ENCODE data around the gene DYRK1A.

DYRK1A gene

DNA sequence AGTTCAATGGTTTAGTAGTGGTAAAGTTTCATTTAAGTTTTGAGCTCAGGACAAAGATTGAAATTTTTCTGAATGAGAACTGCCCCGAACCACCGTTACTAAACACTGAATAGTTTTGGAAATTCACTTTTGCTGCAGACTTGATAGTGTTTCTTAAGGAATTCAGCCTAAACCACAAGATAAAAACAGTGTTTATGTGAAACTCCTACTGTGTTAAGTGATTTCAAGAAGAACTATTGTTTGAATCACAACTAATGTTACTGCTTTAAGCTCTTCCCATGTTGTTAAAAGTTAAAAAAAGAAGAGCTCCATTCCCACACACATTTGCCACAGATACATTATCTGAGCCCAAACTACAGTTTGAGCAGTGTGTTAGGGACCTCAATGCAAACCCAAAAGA, 159.2 kb downstream of the DYRK1A start:
- Histone ChIP-seq H3K79me2 (no peaks in the 10 kb centered on the region), H3K9ac (no peak overlapping the region), H3K27ac (no peak overlapping the region), H3K4me3 (ENCODE audit: low read depth, low read length) (no peak overlapping the region), H2AFZ (no peak overlapping the region), H3K9me3 (ENCODE audit: control insufficient read depth, low read length) (no peaks in the 10 kb centered on the region), H3K27me3 (ENCODE audit: control insufficient read depth, insufficient read depth, low read length) (no peaks in the 10 kb centered on the region), H3K4me2 (ENCODE audit: low read length) (no peak overlapping the region), H3K36me3 (ENCODE audit: control insufficient read depth, insufficient read depth, low read length) (no peaks in the 10 kb centered on the region), H3K4me1 (no peaks in the 10 kb centered on the region)
- TF ChIP-seq, protein P1, sequence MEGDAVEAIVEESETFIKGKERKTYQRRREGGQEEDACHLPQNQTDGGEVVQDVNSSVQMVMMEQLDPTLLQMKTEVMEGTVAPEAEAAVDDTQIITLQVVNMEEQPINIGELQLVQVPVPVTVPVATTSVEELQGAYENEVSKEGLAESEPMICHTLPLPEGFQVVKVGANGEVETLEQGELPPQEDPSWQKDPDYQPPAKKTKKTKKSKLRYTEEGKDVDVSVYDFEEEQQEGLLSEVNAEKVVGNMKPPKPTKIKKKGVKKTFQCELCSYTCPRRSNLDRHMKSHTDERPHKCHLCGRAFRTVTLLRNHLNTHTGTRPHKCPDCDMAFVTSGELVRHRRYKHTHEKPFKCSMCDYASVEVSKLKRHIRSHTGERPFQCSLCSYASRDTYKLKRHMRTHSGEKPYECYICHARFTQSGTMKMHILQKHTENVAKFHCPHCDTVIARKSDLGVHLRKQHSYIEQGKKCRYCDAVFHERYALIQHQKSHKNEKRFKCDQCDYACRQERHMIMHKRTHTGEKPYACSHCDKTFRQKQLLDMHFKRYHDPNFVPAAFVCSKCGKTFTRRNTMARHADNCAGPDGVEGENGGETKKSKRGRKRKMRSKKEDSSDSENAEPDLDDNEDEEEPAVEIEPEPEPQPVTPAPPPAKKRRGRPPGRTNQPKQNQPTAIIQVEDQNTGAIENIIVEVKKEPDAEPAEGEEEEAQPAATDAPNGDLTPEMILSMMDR (IDR thresholded peaks at IDR 0.05): no peak

DNA sequence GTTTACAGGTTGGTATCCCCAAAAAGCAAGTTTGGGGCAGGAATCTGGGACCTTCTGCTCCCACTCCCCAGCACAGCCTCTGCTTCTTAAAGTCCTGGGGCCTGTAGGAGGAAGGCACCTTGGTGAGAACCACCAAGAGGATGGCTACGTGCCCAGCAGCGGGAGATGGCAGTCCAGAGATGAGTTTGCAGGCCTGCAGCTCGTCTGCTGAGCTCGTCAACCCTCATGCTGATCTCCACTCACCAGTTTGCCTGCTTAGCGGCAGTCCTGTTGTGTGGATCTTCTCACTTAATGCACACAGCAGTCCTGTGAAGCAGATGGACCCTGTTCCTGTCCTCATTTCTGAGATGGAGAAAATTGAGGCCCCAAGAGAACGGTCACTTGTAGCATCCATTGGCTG, 160.5 kb downstream of the DYRK1A start:
- Histone ChIP-seq H3K27me3 (ENCODE audit: control insufficient read depth, insufficient read depth, low read length) (no peaks in the 10 kb centered on the region), H3K4me2 (ENCODE audit: low read length) (no peak overlapping the region), H3K9ac (no peak overlapping the region), H2AFZ (no peak overlapping the region), H3K36me3 (ENCODE audit: control insufficient read depth, insufficient read depth, low read length) (no peaks in the 10 kb centered on the region), H3K27ac (no peak overlapping the region), H3K79me2 (no peaks in the 10 kb centered on the region), H3K9me3 (ENCODE audit: control insufficient read depth, low read length) (no peaks in the 10 kb centered on the region), H3K4me1 (no peaks in the 10 kb centered on the region), H3K4me3 (ENCODE audit: low read depth, low read length) (no peak overlapping the region)
- TF ChIP-seq, protein P1 (IDR thresholded peaks at IDR 0.05): no peak

DNA sequence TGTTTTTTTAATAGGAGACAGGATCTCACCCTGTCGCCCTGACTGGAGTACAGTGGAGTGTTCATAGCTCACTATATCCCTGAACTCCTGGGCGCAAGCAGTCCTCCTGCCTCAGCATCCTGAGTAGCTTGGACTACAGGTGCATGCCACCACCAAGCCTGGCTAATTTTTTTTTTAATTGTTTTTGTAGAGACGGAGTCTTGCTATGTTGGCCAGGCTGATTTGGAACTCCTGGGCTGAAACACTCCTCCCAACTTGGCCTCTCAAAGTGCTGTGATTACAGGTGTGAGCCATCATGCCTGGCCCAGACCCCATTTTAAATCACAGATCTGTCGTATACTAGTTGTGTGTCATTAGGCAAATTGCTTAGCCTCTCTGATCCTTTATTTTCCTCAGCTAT, 161.1 kb downstream of the DYRK1A start:
- TF ChIP-seq, protein P1 (IDR thresholded peaks at IDR 0.05): no peak
- H3K27ac ChIP-seq: no peak overlapping the region
- no peak overlapping the region for H3K4me2 ChIP-seq (ENCODE audit: low read length)
- H3K27me3 ChIP-seq (ENCODE audit: control insufficient read depth, insufficient read depth, low read length): no peaks in the 10 kb centered on the region
- no peak overlapping the region for H3K9ac ChIP-seq
- H3K36me3 ChIP-seq (ENCODE audit: control insufficient read depth, insufficient read depth, low read length): no peaks in the 10 kb centered on the region
- H2AFZ ChIP-seq: no peak overlapping the region
- no peak overlapping the region for H3K4me3 ChIP-seq (ENCODE audit: low read depth, low read length)
- no peaks in the 10 kb centered on the region for H3K79me2 ChIP-seq
- no peaks in the 10 kb centered on the region for H3K9me3 ChIP-seq (ENCODE audit: control insufficient read depth, low read length)
- H3K4me1 ChIP-seq: no peaks in the 10 kb centered on the region

DNA sequence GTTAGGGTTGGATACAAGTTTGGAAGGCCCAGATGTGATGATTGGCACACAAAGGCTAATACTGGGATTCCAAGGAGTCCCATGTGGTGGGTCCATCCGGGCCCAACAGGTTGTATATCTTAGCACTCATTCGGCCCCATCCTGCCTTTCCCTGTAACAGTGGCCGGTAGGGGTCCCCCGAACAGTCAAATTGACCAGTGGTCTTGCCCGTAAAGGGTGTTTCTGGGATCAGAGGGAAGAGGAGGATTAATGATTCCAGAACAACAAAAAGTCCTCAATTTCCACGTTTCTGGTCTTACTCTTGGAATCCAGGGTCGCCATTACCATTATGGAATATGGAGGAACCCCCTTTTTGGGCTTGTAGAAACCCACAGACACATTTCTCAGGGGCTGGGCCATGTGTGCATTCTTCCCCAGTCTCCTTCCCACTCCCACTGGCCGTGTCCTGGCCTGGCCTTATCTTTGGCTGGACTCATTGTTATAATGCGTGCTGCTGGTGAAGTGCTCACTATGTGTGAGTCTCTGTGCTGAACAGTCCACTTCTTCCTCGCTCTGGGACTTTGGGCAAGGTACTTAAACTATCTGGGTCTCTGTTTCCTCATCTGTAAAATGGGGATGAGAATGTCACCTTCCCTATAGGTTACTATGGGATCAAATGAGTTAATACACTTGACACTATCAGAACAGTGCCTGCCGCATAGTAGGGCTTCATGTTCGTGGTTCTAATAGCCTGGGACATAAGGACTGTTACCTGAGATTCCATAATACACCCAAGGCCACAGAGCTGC, 161.8 kb downstream of the DYRK1A start:
- H3K27me3 ChIP-seq (ENCODE audit: control insufficient read depth, insufficient read depth, low read length): no peaks in the 10 kb centered on the region

More for the DNA sequence above, 161.8 kb downstream of the DYRK1A start:
- Histone ChIP-seq H3K9ac (no peak overlapping the region), H3K27ac (no peak overlapping the region), H3K4me3 (ENCODE audit: low read depth, low read length) (no peak overlapping the region), H3K79me2 (no peaks in the 10 kb centered on the region), H3K4me2 (ENCODE audit: low read length) (no peak overlapping the region), H2AFZ (no peak overlapping the region), H3K4me1 (no peaks in the 10 kb centered on the region), H3K36me3 (ENCODE audit: control insufficient read depth, insufficient read depth, low read length) (no peaks in the 10 kb centered on the region), H3K9me3 (ENCODE audit: control insufficient read depth, low read length) (no peaks in the 10 kb centered on the region)
- TF ChIP-seq, protein P1 (IDR thresholded peaks at IDR 0.05): no peak

Measured in parathyroid adenoma (tissue), 2 donors.